Right renal pelvis (tissue), 4 donors: ENCODE measurements around the gene TRAPPC2. TPM values are rescaled to one million over a fixed set of nuclear protein-coding genes. Genes with fewer than 3 reads are reported as not detected.

Source experiments
- DNase-seq, 4 donors: peaks; one replicate each; pipeline ENCODE4 v3.0.0-alpha.2; 2013; ENCODE audit warnings: low read depth in 4 of 4, low spot score in 3 of 4, missing footprints in 1 of 4
- polyA plus RNA-seq, 4 donors: library from polyadenylated mRNA; unstranded; fragments of 120-200 nt; gene quantifications; one replicate each; pipeline ENCODE4 v1.2.1, GENCODE V29; 2013; ENCODE audit not compliant: insufficient read length in 4 of 4

Gene TRAPPC2
- polyA plus RNA-seq = 10 to 100 TPM; 12.3 to 15.4 (median 13.8) TPM

DNA sequence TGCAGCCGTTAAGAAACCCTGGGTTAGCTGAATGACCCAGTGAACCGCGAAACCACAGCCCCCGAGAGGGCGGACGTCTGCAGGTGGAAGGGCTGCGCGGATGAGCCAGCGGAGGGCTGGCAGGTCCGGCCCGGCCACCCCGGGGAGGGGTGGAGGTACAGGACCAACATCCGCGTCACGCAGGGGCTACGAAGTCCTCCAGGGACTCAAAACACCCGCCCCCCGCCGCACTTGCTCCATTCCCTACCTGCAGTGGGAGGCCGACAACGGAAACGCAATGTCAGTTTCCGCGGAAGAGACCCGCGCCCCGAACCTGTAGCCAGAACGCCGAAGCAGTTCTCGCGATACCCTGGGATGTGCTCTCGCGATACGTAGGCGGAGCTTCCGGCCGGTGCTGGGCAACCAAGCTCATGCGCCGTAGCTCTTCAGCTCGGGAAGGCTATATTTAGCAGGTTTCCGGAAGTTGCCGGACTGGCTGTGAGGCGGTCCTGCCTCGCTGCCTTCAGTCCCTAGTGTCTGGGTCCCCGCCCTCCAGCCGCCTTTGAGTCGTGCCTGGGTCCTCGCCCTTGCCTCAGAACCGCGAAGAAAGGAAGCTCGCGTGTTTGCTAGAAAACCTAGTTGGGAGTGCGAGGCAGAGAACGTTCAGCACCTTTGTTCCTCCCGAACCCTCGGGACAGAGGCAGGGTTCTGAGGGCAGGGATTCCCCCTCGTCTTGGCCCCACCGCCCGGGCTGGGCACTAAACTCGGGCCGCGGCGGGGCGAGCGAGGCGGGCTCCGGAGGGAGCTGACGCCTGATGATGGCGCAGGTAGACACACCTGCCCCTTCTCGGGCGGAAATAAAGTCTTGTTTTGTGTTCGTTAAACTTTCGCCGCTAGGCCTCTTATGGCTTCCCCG is at the start of gene TRAPPC2, which contains the start of gene OFD1:
TRAPPC2 (minus strand) TSS at position 343 of the 895 bp plus-strand sequence. CDS start 14,657 bp downstream, outside the sequence.
OFD1 (plus strand) TSS at position 471 of the 895 bp plus-strand sequence; CDS start at position 795, 324 bp downstream.
- DNase-seq = peak; percentile 77 to 87 (median 80)

DNA sequence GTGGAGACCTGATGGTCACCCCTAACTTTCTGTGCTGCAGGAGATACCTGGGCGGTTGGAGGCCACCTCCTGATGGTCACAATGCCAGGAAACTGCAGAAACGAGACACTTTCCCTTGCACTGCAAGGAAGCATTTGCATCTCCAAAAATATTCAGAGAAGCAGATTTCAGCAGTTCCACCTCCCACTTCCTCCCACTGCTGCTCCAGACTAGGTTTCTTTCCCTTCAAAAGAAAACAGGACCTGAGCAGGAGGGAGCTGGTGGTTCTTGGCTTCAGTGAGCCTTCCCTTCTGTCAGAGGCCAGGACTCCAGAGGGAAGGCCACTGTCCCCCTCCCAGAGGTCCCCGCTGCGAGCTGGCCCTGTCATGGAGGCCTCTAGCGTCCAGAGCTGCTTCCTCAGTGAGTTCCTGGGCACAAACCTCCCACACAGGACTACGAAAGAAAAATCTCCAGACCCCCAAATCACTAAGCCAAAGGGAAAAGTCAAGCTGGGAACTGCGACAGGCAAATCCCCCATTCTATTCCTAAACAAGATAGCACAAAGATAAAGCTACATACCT is 46.5 kb upstream of the TRAPPC2 start:
- DNase-seq = no peak

DNA sequence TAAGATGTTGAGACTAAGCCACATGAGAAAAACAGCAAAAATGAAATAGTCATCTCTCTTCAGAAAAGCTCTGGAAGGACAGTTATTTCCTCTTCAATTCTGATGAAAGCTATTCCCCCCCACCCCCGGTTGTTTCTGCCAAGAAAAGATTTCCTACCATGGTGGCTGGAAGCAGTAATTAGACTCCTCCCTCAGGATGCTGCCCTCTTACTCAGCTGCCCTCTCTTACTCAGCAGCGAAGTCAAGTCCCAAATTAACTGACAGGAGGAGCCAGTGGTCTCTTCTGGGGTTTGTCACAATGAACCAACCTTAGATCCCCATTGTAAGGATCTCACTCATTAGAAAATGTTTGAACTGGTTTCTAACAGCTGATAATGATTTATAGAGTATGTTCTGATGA is 44.5 kb upstream of the TRAPPC2 start:
- DNase-seq = no peak

DNA sequence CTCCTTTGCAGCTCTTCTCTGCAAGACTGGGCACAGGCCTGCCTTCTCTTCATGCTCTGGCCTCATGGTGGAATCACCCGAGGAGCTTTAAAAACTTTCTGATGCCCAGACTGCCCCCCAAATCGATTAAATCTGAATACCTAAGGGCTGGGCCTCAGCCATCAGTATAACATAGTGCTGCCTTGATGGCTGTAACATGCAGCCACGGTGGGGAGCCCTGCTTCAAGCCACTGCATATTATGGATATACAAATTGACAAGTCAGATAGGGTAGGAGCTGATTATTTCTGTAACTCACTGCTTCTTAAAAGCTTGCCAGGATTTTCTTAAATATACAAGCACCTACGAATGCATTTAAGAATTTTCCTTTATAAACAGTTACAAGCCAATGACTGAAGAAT is 42.0 kb upstream of the TRAPPC2 start:
- DNase-seq = no peak

DNA sequence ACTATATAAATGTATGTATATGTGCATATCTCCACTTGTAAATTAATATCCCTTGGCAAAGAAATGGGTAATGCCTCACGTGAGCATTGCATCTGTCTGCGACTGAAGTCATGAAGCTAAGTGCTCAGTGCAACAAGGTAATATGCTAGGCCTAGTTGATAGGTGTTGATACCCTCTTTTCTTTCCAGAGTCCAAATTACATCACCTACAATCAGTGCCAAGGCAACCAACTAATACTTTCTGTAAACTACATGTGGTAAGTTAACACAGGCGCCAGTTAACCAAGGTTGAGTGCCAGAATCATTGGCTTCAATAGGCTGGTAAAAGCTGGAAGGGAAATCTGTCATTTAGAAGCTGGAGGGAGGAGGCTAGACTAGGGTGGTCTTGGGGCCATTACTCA is 41.4 kb upstream of the TRAPPC2 start:
- no peak for DNase-seq

DNA sequence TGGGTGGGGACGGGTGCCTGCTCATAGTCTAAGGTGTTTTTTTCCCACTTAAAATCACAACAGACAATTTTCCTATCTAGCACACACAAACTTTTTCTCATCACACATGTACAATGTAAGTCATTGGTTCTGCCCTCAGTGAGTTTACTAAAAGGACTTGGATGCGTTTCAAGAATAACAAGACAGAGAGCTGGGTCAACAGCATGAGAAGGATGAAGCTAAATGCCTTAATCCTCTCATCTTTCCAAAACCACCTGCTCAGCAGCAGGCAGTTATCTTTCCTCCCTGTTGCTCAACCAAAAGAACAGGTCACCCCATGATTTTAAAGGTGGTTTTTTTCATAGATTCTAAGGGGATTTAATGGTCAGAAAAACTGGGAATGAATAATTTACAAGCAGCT is 40.3 kb upstream of the TRAPPC2 start:
- DNase-seq = no peak

DNA sequence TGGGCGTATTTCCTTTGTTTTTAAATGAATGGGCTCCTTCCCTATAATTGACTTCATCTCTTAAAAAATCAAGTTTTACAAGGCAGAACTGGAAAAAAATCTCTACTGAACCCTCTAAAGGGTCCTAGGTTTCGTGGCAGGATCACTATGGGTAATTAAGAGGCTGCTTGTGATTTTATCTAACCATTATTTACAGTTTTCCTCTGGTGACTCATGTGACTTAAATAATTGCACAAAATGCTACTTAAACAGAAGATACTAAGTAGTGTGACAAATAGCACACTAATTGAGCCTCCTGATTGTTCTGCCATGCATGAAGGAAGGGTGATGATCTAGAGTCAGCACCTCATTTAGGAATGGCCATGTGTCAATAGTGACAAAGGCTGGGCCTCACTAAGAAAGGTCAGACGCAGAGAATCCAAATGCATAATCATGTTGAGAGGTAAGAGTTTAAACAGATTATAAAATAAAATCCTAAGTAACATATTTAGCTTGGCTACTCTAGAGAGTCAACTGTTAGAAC is 35.7 kb upstream of the TRAPPC2 start:
- no peak for DNase-seq

DNA sequence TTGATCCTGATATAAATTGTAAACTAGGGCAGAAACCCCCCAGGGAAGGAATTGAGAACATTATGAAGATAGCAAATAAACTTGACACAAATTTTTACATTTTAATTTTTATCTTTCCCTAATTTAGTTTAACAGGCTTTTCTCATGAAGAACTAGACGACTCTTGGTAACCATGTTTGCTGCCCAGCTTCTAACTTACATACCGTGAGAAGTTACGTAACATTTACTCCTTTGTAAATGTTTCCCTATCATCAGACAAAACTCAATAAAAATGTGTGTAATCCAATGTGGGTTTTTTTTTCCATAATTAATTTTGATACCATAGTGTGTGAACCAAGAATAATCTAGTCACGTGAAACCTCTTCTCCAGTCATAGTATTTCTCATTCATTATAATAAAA is 34.5 kb upstream of the TRAPPC2 start:
- DNase-seq = no peak

DNA sequence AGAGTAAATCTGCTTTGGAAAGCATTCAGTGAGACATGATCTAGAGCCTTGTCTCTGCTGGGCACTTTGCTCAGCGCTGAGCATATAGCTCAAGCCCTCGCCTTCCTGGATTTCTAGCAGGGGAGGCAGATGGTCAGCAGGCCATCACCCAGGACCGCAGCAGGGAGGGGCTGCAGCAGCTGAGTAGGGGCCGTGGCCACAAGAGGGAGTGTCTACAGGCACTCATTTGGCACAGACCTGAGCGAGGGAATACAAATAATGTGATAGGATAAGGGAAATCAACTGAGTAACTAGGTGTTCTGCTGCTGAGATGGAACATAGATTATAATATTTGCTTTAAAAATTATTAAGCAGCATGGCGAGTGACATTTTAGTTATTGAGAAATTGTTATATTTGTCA is 30.3 kb upstream of the TRAPPC2 start:
- no peak for DNase-seq

DNA sequence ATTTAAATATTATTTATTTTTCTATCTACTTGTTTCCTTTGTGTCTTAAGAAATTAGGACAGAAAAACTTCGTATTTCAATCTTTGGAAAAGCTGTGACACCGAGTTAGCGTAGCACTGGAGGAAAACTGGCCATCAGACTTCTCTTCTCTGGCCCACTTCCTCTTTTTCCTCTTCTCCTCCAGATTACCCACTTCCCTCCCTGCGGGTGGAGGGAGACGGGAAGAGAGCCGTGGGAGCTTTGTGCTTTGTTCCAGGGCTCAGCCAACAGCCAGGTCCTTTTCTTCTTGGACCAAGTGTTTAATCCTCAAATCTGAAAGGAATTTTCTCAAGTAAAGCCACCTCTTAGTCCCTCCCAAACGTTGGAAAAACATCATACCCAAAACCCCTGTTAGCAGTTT is 29.9 kb upstream of the TRAPPC2 start:
- DNase-seq = no peak

DNA sequence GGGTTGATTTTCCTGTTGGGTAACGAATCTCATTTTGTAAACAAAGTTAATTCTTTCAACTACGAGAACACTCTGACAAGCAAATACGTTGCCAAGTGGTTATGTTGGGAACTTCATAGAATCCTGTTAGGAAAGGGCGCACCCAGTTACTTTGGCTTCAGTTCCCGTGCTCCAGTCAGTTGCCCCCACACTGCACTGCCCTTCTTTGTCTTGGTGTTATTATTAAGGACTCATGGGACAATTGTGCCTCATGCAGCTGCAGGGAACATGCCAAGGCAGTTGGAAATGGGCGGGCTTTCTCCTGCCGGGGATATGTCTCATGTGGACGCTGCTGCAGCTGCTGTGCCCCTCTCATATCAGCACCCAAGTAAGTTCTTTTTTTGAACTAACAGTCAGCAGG is 29.1 kb upstream of the TRAPPC2 start:
- DNase-seq = no peak

DNA sequence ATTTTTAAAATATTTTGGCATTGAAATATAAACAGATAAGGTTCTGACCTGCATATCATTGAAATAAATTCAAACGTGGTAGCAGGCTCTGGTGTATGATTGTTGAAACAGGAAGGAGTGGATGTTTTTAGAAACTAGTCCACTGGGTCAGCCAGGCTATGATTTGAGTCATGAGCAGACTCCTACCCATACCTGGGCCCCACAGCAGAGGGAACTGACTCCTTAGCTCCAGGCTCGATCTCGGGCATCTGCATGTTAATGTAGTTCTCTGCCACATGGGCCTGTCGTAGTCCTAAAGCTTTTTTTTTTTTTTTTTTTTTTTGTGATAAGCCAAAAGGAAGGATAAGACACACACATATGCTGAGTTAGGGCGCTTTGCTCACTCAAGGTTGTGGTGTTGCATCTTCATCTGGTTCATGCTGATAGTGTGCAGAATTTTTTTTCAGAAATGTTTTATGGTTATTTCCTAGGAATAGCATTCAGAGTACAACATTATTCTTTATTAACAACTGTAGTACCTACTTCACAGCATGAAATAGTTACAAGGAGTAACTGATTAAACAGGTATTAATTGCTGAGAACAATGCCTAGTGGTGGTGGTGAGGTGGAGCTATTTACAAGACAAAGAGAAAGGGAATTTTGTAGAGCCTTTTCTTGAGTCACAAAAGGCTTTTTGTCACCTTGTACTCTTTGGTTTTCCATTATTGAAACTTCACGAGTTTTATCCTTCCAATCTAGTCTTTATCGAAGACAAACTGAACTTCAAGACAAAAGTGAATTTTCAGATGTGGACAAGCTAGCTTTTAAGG is 27.4 kb upstream of the TRAPPC2 start:
- DNase-seq = no peak

DNA sequence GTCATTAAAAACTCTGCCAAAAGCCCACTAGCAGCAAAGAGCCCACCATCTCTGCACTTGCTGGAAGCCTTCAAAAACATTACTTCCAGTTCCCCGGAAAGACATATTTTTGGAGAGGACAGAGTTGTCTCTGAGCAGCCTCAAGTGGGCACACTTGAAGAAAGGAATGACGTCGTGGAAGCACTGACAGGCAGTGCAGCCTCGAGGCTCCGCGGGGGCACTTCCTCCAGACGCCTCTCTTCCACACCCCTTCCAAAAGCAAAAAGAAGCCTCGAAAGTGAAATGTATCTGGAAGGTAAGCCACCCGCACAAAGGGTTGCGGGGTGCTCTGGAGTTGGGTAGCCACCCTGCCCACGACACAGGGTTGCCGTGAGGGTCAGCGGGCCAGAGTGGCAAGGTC is 26.0 kb upstream of the TRAPPC2 start:
- no peak for DNase-seq

DNA sequence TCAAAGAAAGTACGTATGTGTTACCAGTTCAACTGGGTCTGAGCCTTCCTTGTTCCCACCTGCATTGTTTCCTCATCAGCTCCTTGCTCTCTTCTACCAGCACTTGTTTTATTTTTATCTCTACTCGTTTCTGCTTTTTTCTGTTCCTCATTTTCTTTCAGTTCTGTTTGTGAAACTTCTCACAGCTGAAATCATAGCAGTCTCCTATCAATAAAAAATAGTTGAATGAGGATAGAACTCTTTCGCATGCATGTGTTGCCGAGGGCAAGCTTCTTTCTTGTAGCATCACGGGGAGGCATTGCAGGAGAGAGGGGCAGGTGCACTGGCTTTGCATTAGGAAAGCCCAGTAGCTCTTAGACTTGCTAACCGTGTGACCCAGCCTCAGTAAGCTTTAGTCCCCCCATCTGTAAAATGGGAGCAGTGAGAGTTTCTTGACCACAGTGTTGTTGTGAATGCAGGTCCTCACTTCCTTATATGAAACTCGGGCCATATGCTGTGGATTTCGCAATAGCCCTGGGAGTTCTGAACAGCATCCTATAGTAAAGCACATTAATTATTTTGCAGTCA is 24.8 kb upstream of the TRAPPC2 start:
- no peak for DNase-seq

DNA sequence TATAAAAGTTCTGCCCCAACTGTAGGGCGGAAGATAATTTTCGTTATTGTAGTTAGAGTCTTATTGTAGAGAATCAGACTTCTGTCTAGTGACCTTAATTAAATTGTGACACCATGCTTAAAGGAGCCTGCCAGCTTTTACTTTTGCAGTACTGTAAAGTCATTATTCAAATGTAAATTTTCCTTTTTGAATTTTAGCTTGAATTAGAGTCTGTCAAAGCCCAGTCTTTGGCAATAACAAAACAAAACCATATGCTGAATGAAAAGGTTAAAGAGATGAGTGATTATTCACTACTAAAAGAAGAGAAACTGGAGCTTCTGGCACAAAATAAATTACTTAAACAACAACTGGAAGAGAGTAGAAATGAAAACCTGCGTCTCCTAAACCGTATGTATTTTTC is 22.0 kb upstream of the TRAPPC2 start:
- DNase-seq = no peak

DNA sequence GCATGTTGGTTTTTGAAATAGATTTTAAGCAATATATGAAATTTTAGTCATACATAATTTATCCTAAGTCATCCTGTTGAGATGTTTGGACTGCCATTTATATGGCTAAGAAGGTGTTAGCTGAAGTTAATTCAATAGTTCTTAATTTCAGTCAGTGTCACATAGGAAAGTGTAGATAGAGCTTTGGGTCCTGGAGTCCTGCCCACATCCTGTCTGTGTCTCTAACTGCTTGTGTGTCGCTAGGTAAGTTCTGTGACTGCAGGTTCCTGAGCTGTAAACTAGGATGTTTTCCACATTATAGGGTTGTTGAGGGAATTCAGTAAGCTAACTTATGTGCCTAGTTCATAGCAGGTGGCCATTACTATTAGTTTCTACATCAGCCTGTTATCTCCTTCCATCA is 20.8 kb upstream of the TRAPPC2 start:
- DNase-seq = no peak

DNA sequence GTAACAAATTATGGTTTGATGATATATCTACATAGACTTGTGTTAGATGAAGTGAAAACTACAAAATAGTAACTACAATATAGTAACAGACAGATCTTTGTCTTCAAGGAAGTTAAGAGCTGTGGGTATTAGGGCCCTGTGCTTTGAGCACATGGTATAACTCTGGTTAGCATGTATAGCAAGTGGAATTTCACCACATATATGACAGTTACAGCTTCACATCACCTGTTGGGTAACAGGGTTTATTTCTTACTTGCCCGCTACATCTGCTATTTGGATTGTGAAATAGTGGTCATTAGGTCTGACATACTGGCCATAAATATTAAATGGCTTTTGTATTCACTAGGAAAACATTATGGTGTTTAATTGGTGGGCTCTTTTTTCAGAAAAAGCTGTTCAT is 20.3 kb upstream of the TRAPPC2 start:
- DNase-seq = no peak

DNA sequence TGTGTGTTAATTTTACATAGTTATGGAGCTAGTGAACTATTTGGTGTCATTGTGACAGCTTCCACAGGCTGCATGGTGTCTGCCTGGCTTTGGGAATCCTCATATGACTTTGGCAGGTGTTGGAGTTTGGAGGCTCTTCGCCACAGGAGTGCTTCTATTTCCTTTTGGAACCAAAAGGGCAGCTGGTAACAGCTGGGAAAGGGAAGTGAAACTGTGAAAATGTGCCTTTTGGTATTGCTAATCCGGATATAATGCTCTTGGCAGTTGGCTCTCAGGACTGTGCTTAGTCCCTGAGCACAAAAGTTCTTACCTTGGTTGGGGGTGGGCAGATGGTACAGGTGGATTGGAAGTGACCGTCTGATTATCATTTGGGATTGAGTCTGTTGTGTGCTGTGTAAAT is 18.2 kb upstream of the TRAPPC2 start:
- no peak for DNase-seq

DNA sequence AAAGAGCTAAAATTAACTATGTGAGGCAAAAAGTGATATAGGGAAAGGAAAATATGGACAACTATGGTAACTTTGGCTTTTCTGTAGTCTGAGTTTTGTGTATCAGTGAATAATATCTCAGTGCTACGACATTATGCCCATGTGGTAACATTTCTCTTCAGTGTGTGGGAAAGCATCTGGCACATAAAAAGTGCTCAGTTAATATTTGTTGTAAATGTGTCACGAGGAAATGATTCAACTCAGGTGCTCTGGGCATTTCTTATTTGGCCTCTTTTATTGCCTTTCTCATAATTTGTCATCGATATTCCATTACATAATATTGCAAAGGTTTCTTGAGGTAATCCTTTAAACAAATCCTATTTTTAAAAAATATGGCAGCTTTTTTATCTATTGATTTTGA is 17.7 kb upstream of the TRAPPC2 start:
- DNase-seq = no peak

DNA sequence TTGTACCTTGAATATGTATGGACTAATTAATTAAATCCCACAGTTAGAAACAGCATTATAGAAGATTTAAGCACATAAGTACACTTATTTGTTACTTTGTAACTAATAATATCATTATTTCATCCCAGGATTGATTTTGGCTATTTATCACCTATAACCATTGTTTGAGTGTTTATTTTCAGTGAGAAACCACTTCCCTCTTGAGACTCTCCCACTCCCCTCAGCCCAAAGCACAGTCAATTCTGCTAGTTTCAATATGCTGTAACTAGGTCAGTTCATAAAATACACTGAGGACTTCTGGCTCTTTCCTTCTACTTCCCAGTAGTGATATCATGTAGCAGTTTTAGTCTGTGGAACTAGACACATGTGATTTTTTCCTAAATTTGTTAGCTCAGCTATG is 16.4 kb upstream of the TRAPPC2 start:
- DNase-seq = no peak

DNA sequence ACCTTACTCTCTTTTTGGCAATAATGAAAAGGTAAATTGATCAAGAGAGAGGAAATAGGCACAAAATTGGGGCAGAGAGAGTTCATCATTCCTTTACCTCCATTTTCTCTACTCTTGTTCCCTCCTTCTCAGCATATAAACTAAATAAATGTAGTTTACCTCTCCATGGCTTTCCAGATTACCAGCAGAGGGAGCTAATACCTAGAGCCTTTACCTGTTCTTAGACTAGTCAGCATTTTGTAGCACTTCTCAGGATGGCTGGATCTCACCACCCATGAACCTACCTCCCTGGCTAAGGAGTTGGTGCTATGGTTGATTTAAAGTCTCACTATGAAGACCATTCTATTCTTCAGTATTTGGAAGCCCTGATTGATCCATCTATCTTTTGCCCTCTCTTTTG is 15.8 kb upstream of the TRAPPC2 start:
- DNase-seq = no peak
